Measurements from ENCODE around the gene SPEM2. TPM values are rescaled to one million over a fixed set of nuclear protein-coding genes. Genes with fewer than 3 reads are reported as not detected.

The SPEM2 gene
- polyA plus RNA-seq, 1 of the 3 experiments (the other 2 are of a cell fraction) = not detected

- H3F3A ChIP-seq (replicated peaks; ENCODE audit: insufficient read depth) = no peaks in the 10 kb centered on the region
- no peaks in the 10 kb centered on the region for H3K79me2 ChIP-seq (ENCODE audit: insufficient read depth)
- H4K20me1 ChIP-seq (ENCODE audit: insufficient read depth) = no peaks in the 10 kb centered on the region
- no peak within 1 kb of the TSS for H3K9ac ChIP-seq
- no peaks in the 10 kb centered on the region for H3K36me3 ChIP-seq (replicated peaks in 1 of 2; ENCODE audit: control insufficient read depth in 1 of 2, insufficient read depth in 2 of 2, low read length in 1 of 2)
- ChIA-PET POLR2A (interaction anchor here (0.6 to 1.2 kb wide), 4 partner anchors 9 to 160 kb away, joined by 3 to 4 read pairs (median 3); partner anchors contain the start of gene TMEM256), CTCF (interaction anchor here (0.8 to 1.3 kb wide), 6 partner anchors 9 to 208 kb away, joined by 3 to 11 read pairs (median 4); no protein-coding TSS in a partner anchor)
- peaks cover 8% of the 10 kb centered on the region; the same call in 1 of the 2 replicates for H3K27me3 ChIP-seq (ENCODE audit: insufficient read depth)
- no peaks in the 10 kb centered on the region for H3K9me2 ChIP-seq
- H2AFZ ChIP-seq (ENCODE audit: low read depth) = no peak within 1 kb of the TSS
- 44% methylated on average over 20 of the region's 52 CpGs for WGBS (ENCODE audit: low lambda C conversion rate)
- H3K9me3 ChIP-seq = no peaks in the 10 kb centered on the region
- H3K27ac ChIP-seq (ENCODE audit: low read depth in 2 of 2, low read length in 1 of 2) = no peak within 1 kb of the TSS
- peak within 1 kb of the TSS in 1 of 2 experiments; percentile 32; a peak in 2 of 4 replicates for H3K4me3 ChIP-seq (ENCODE audit: low read depth in 2 of 2, low read length in 1 of 2)
- TF ChIP-seq ELF1 (IDR thresholded peaks at IDR 0.05) (no peak), YY1 (IDR thresholded peaks at IDR 0.05; ENCODE audit: low read depth) (no peak), RCOR1 (IDR thresholded peaks at IDR 0.05; ENCODE audit: low read length) (no peak), ZBTB33 (IDR thresholded peaks at IDR 0.05; ENCODE audit: borderline replicate concordance, low read depth) (no peak), TEAD4 (IDR thresholded peaks at IDR 0.05; ENCODE audit: borderline replicate concordance, insufficient read depth) (no peak), FOSL2 (IDR thresholded peaks at IDR 0.05; ENCODE audit: borderline replicate concordance, low read depth) (no peak), RAD21 (IDR thresholded peaks at IDR 0.05; ENCODE audit: low read length) (no peak), GATA2 (CRISPR knock-in tag; IDR thresholded peaks at IDR 0.05) (no peak), POLR2AphosphoS5 (IDR thresholded peaks at IDR 0.05; ENCODE audit: low read depth, low read length) (no peak), USF1 (IDR thresholded peaks at IDR 0.05; ENCODE audit: borderline replicate concordance, low read depth) (no peak), JUND (IDR thresholded peaks at IDR 0.05) (no peak), SMC3 (IDR thresholded peaks at IDR 0.05; ENCODE audit: low read depth, low read length) (no peak)
- peak within 1 kb of the TSS; percentile 37 for H3K4me2 ChIP-seq
- peaks cover 0 to 32% of the 10 kb centered on the region in 2 experiments; a peak in 2 of 4 replicates for H3K4me1 ChIP-seq (ENCODE audit: control insufficient read depth in 1 of 2, insufficient read depth in 2 of 2, low read depth in 1 of 2, low read length in 1 of 2)
- DNase-seq = peak; percentile 64
These were observed 44.3 kb upstream of the SPEM2 start, which contains the start of gene TNK1 for GRCh38 chr17:7380855-7381683. TSS of gene TNK1 (plus strand) at chr17:7381089. CDS start at chr17:7382927, 1,838 bp downstream.

GRCh38 chr17:7382901-7383300 is 42.5 kb upstream of the SPEM2 start:
- CTCF ChIA-PET = interaction anchor here (0.7 to 2.3 kb wide), 4 partner anchors 11 to 178 kb away, joined by 3 to 12 read pairs (median 6); partner anchors contain the start of genes PLSCR3 and SENP3
- DNase-seq = no peak
- no peaks in the 10 kb centered on the region for H3K79me2 ChIP-seq (ENCODE audit: insufficient read depth)
- H3K4me2 ChIP-seq = no peak overlapping the region
- H3K36me3 ChIP-seq (replicated peaks in 1 of 2; ENCODE audit: control insufficient read depth in 1 of 2, insufficient read depth in 2 of 2, low read length in 1 of 2) = no peaks in the 10 kb centered on the region
- H3K4me3 ChIP-seq (ENCODE audit: low read depth in 2 of 2, low read length in 1 of 2) = no peak overlapping the region
- H3F3A ChIP-seq (replicated peaks; ENCODE audit: insufficient read depth) = peaks cover 1% of the 10 kb centered on the region
- no peaks in the 10 kb centered on the region for H4K20me1 ChIP-seq (ENCODE audit: insufficient read depth)
- peaks cover 8% of the 10 kb centered on the region; the same call in 1 of the 2 replicates for H3K27me3 ChIP-seq (ENCODE audit: insufficient read depth)
- H3K9me3 ChIP-seq = no peaks in the 10 kb centered on the region
- no peak overlapping the region for H3K9ac ChIP-seq
- POLR2A ChIA-PET = interaction anchor here (0.8 to 1.0 kb wide), 2 partner anchors 53 to 68 kb away, joined by 3 read pairs; partner anchors contain the start of gene GPS2
- H3K9me2 ChIP-seq = no peaks in the 10 kb centered on the region
- 91% methylated on average over 10 of the region's 10 CpGs for WGBS (ENCODE audit: low lambda C conversion rate)
- no peak overlapping the region for H3K27ac ChIP-seq (ENCODE audit: low read depth in 2 of 2, low read length in 1 of 2)
- H2AFZ ChIP-seq (ENCODE audit: low read depth) = no peak overlapping the region
- peaks cover 0 to 32% of the 10 kb centered on the region in 2 experiments; a peak in 2 of 4 replicates for H3K4me1 ChIP-seq (ENCODE audit: control insufficient read depth in 1 of 2, insufficient read depth in 2 of 2, low read depth in 1 of 2, low read length in 1 of 2)
- TF ChIP-seq TAF1 (IDR thresholded peaks at IDR 0.05; ENCODE audit: borderline replicate concordance, low read depth, low read length) = no peak
- TF ChIP-seq FOXM1 (IDR thresholded peaks at IDR 0.05; ENCODE audit: low read depth) = no peak
- no peak for TF ChIP-seq RFX5 (IDR thresholded peaks at IDR 0.05; ENCODE audit: low read length)
- no peak for TF ChIP-seq EP300 (IDR thresholded peaks at IDR 0.05; ENCODE audit: borderline replicate concordance in 1 of 2, low read depth in 1 of 2, low read length in 1 of 2)
- TF ChIP-seq SMC3 (IDR thresholded peaks at IDR 0.05; ENCODE audit: low read depth, low read length) = no peak
- TF ChIP-seq ZBTB33 (IDR thresholded peaks at IDR 0.05; ENCODE audit: borderline replicate concordance, low read depth) = no peak
- TF ChIP-seq GATA2 (CRISPR knock-in tag; IDR thresholded peaks at IDR 0.05) = no peak
- no peak for TF ChIP-seq USF1 (IDR thresholded peaks at IDR 0.05; ENCODE audit: borderline replicate concordance, low read depth)
- no peak for TF ChIP-seq ELF1 (IDR thresholded peaks at IDR 0.05)
- TF ChIP-seq FOSL2 (IDR thresholded peaks at IDR 0.05; ENCODE audit: borderline replicate concordance, low read depth) = no peak
- TF ChIP-seq SIN3A (IDR thresholded peaks at IDR 0.05; ENCODE audit: borderline replicate concordance, low read depth, low read length) = no peak
- no peak for TF ChIP-seq NRF1 (IDR thresholded peaks at IDR 0.05; ENCODE audit: low read depth, low read length)
- TF ChIP-seq CHD2 (IDR thresholded peaks at IDR 0.05; ENCODE audit: low read length, partially characterized antibody) = no peak
- no peak for TF ChIP-seq TCF12 (IDR thresholded peaks at IDR 0.05)
- no peak for TF ChIP-seq NFIC (IDR thresholded peaks at IDR 0.05; ENCODE audit: borderline replicate concordance)
